Smooth muscle cell (in vitro differentiated cells): ENCODE data around the gene HECTD3. TPM values are rescaled to one million over a fixed set of nuclear protein-coding genes. Genes with fewer than 3 reads are reported as not detected.
A peak's percentile ranks its signal among the peaks of the same experiment; 100 is the strongest.
"Not testable (repeated sequence)": the region's sequence is repeated elsewhere in the genome, so short reads cannot be mapped to it uniquely, and the experiment has no call there.

Experiments
- DNase-seq: peaks from one replicate; lab custom pipeline; 2025; ENCODE audit not compliant: unreplicated experiment; lab: John Stamatoyannopoulos, UW
- H2AFZ ChIP-seq: fragments of 200-600 bp; sonication (generic); 2 replicates; pipeline ENCODE4 v1.6.0; 2016; ENCODE audit warnings: antibody characterized with exemption, low read depth, mild to moderate bottlenecking
- H3F3A ChIP-seq: fragments of 200-600 bp; sonication (generic); 2 replicates; pipeline ENCODE4 v1.6.0; 2017; ENCODE audit warnings: antibody characterized with exemption, low read depth
- H3K27ac ChIP-seq: fragments of 200-600 bp; sonication (generic); 2 replicates; pipeline ENCODE4 v1.5.1; 2016; ENCODE audit warnings: low read depth, mild to moderate bottlenecking
- H3K27me3 ChIP-seq: fragments of 200-600 bp; sonication (generic); 2 replicates; pipeline ENCODE4 v1.6.1; 2016; ENCODE audit warnings: low read depth, mild to moderate bottlenecking
- H3K36me3 ChIP-seq: fragments of 200-600 bp; sonication (generic); 2 replicates; pipeline ENCODE4 v1.5.1; 2016; ENCODE audit warnings: low read depth
- H3K4me1 ChIP-seq: fragments of 200-600 bp; sonication (generic); 2 replicates; pipeline ENCODE4 v1.5.1; 2016; ENCODE audit warnings: low read depth
- H3K4me2 ChIP-seq: fragments of 200-600 bp; sonication (generic); 2 replicates; pipeline ENCODE4 v1.6.0; 2016; ENCODE audit warnings: mild to moderate bottlenecking
- H3K4me3 ChIP-seq: fragments of 200-600 bp; sonication (generic); 2 replicates; pipeline ENCODE4 v1.5.1; 2016; ENCODE audit warnings: mild to moderate bottlenecking
- H3K79me2 ChIP-seq: fragments of 200-600 bp; sonication (generic); 2 replicates; pipeline ENCODE4 v1.6.0; 2016; ENCODE audit warnings: low read depth, mild to moderate bottlenecking
- H3K9ac ChIP-seq: fragments of 200-600 bp; sonication (generic); 2 replicates; pipeline ENCODE4 v1.6.0; 2016; ENCODE audit warnings: low read depth
- H3K9me3 ChIP-seq: fragments of 200-600 bp; sonication (generic); replicated peaks from 2 replicates; pipeline ENCODE4 v1.5.1; 2016; ENCODE audit warnings: low read depth
- H4K20me1 ChIP-seq: fragments of 200-600 bp; sonication (generic); 2 replicates; pipeline ENCODE4 v1.6.0; 2016; ENCODE audit warnings: low read depth
- WGBS: methylation state at CpG from one replicate; pipeline ENCODE4 v1.1.7; 2016; ENCODE audit warnings: low lambda C conversion rate; 5-methylcytosine and 5-hydroxymethylcytosine counted together
- polyA plus RNA-seq: library from polyadenylated mRNA; unstranded; fragments of >200 nt; fragmentation: Nextera tagmentation; extraction: Ambion mirVana; gene quantifications from 2 replicates; pipeline ENCODE4 v1.2.1, GENCODE V29; 2016
- total RNA-seq: library from RNA; depleted of rRNA; stranded (reverse); fragments of >200 nt; gene quantifications from 2 replicates; pipeline ENCODE4 v1.2.3, GENCODE V29; 2014
- TF ChIP-seq, protein P1 (sequence below): fragments of 200-600 bp; sonication (generic); IDR thresholded peaks from 2 replicates; pipeline ENCODE4 v1.5.1; 2017; ENCODE audit warnings: borderline replicate concordance, mild to moderate bottlenecking, antibody characterized with exemption; ENCODE audit not compliant: insufficient read depth, poor library complexity, severe bottlenecking

The HECTD3 gene
- total and polyA plus RNA-seq, 2 experiments from 2014 or later = 22.7 to 41.7 TPM

DNA sequence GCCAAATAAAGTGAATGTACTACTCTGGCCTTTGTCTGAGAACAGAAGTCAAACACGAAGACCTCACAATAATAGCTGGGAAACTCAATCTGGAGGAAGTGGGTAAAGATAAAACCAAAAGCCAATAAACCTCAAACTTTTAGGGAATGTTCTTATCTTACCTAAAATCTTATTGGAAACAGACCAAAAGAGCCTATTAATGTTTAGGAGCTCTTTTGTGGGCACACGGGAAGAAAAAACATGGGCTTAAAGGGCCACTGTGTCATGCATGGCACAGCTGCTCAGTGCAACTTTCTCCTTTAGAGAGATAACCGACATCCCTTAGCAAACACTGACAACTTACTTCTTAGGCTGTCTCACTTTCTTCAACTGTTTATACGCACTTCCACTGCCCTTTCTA, 40.8 kb downstream of the HECTD3 start:
- peak overlapping the region; percentile 55 for H3K4me2 ChIP-seq
- peak overlapping the region; percentile 25 for H3K27ac ChIP-seq
- H3K4me1 ChIP-seq = no peaks in the 10 kb centered on the region
- peaks cover 4% of the 10 kb centered on the region for H4K20me1 ChIP-seq
- H3K27me3 ChIP-seq = no peaks in the 10 kb centered on the region
- DNase-seq = no peak
- no peak overlapping the region for H2AFZ ChIP-seq
- WGBS = 26% methylated on average over 4 of the region's 4 CpGs
- no peak overlapping the region for H3K9ac ChIP-seq
- H3K79me2 ChIP-seq = no peaks in the 10 kb centered on the region
- H3K4me3 ChIP-seq = no peak overlapping the region
- H3F3A ChIP-seq = no peaks in the 10 kb centered on the region
- no peaks in the 10 kb centered on the region for H3K36me3 ChIP-seq
- TF ChIP-seq, protein P1, sequence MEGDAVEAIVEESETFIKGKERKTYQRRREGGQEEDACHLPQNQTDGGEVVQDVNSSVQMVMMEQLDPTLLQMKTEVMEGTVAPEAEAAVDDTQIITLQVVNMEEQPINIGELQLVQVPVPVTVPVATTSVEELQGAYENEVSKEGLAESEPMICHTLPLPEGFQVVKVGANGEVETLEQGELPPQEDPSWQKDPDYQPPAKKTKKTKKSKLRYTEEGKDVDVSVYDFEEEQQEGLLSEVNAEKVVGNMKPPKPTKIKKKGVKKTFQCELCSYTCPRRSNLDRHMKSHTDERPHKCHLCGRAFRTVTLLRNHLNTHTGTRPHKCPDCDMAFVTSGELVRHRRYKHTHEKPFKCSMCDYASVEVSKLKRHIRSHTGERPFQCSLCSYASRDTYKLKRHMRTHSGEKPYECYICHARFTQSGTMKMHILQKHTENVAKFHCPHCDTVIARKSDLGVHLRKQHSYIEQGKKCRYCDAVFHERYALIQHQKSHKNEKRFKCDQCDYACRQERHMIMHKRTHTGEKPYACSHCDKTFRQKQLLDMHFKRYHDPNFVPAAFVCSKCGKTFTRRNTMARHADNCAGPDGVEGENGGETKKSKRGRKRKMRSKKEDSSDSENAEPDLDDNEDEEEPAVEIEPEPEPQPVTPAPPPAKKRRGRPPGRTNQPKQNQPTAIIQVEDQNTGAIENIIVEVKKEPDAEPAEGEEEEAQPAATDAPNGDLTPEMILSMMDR = no peak
- H3K9me3 ChIP-seq = no peaks in the 10 kb centered on the region

DNA sequence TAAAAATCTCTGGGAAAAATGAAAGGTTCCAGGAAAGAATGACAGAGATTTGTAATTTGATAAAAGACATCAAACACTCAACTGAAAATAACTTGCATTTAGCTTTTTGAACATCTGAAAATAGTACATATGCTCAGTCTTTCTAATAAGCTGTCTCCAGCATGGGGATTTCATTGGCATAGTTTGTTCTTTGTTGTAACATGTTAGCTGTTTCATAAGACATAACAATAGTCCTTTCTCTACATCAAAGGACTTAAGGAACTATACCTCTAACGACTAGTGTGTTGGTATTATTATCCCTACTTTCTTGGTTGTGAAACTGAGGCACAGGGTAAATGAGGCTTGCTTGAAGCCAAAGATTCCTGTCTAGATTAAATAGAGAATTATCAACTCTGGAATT, 46.7 kb downstream of the HECTD3 start:
- Histone ChIP-seq H3K36me3 (no peaks in the 10 kb centered on the region), H2AFZ (no peak overlapping the region), H3K4me3 (no peak overlapping the region), H3K79me2 (no peaks in the 10 kb centered on the region), H3K4me2 (no peak overlapping the region), H3F3A (no peaks in the 10 kb centered on the region), H3K27me3 (no peaks in the 10 kb centered on the region), H3K9ac (no peak overlapping the region), H3K27ac (no peak overlapping the region), H3K4me1 (no peaks in the 10 kb centered on the region), H4K20me1 (no peaks in the 10 kb centered on the region), H3K9me3 (no peaks in the 10 kb centered on the region)
- no peak for DNase-seq
- TF ChIP-seq, protein P1 = no peak
- 82% methylated on average over 1 of the region's 1 CpG for WGBS

DNA sequence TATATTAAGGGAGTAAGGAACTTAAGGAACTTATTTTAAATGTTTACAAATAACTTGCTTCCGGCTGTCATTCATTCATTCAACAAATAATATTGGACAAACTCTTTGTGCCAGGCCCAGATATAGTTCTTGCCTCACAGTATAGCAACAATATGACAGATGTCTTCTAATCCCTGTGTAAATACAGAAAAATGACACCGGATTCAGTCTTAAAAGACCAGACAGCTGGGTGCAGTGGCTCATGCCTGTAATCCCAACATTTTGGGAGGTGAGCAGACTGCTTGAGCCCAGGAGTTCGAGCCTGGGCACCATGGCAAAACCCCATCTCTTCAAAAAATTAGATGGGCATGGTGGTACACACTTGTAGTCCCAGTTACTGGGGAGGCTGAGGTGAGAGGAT, 48.4 kb downstream of the HECTD3 start:
- TF ChIP-seq, protein P1 = no peak
- Histone ChIP-seq H3K9ac (no peak overlapping the region), H3K4me2 (no peak overlapping the region), H3K27ac (no peak overlapping the region), H3K36me3 (no peaks in the 10 kb centered on the region), H3F3A (no peaks in the 10 kb centered on the region), H3K4me1 (no peaks in the 10 kb centered on the region), H2AFZ (no peak overlapping the region), H3K79me2 (no peaks in the 10 kb centered on the region), H4K20me1 (no peaks in the 10 kb centered on the region), H3K4me3 (no peak overlapping the region), H3K27me3 (no peaks in the 10 kb centered on the region), H3K9me3 (no peaks in the 10 kb centered on the region)
- WGBS = 97% methylated on average over 3 of the region's 3 CpGs
- no peak for DNase-seq

DNA sequence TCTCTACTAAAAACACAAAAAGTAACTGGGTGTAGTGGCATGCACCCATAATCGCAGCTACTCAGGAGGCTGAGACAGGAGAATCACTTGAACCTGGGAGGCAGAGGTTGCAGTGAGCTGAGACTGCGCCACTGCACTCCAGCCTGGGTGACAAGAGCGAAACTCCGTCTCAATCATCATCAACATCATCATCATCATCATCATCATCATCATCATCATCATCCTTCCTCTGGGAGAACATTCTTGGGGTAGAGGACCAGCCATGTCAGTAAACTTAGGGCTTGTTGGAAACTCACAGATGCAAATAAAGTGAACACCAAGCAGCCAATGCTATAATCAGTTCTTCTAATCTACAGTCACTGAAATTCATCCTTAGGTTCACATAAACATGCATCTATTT, 49.1 kb downstream of the HECTD3 start:
- not testable (repeated sequence) for H2AFZ ChIP-seq, H3K9ac ChIP-seq, H3K4me2 ChIP-seq, H3K27ac ChIP-seq, H4K20me1 ChIP-seq, H3K79me2 ChIP-seq, H3K27me3 ChIP-seq, H3K36me3 ChIP-seq, H3K4me1 ChIP-seq, H3K9me3 ChIP-seq, H3K4me3 ChIP-seq, H3F3A ChIP-seq, DNase-seq
- 98% methylated on average over 4 of the region's 4 CpGs for WGBS

DNA sequence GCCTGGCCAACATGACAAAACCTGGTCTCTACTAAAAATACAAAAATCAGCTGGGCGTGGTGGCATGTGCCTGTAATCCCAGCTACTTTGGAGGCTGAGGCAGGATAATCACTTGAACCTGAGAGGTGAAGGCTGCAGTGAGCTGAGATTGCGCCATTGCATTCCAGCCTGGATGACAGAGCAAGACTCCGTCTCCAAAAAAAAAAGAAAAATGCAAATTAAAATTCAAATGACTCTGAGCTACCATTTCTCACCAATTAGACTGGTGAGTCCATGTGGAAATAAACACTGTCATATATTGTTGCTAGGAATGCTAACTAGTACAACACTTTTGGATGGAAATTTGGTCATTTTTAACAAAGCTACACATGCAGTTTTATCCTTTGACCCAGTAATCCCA, 53.6 kb downstream of the HECTD3 start:
- H3K4me2 ChIP-seq, H3K4me1 ChIP-seq, H2AFZ ChIP-seq, H3K9me3 ChIP-seq, H3K4me3 ChIP-seq, H3K9ac ChIP-seq, H4K20me1 ChIP-seq, H3K36me3 ChIP-seq, H3F3A ChIP-seq, H3K79me2 ChIP-seq, DNase-seq, H3K27ac ChIP-seq, H3K27me3 ChIP-seq: not testable (repeated sequence)
- 84% methylated on average over 3 of the region's 3 CpGs for WGBS

- H4K20me1 ChIP-seq, DNase-seq, H3K79me2 ChIP-seq, H3K4me1 ChIP-seq, H3K9me3 ChIP-seq, H3K36me3 ChIP-seq, H3K27me3 ChIP-seq, H3K9ac ChIP-seq, H3F3A ChIP-seq, H3K27ac ChIP-seq, H3K4me3 ChIP-seq, H2AFZ ChIP-seq, H3K4me2 ChIP-seq: not testable (repeated sequence)
- 94% methylated on average over 3 of the region's 3 CpGs for WGBS
Measured at GRCh38 chr1:44956077-44956476, 55.0 kb downstream of the HECTD3 start.
